Measurements from ENCODE around the gene EPHB2. TPM values are rescaled to one million over a fixed set of nuclear protein-coding genes. Genes with fewer than 3 reads are reported as not detected.

EPHB2 gene
- total and polyA plus RNA-seq, 2 of the 4 experiments (the other 2 are of a cell fraction): 52.3 to 58.8 TPM

DNA sequence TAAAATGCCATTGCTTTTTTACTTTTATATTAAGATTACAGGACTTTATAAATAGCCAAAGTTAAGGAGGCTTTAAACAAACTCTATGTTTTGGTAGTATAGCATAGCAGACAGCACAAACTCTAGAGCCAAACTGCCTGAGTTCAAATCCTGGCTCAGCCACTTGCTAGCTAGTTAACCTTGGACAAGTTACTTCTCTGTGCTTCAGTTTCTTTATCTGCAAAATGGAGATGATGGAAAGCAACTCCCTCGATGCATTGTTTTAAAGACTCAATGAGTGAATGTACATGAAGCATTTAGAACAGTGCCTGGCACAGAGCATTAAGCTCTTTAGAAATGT is 36.3 kb upstream of the EPHB2 start:
- Histone ChIP-seq H3K9me3 (ENCODE audit: control insufficient read depth, insufficient read depth, low read length) (no peaks in the 10 kb centered on the region), H3K4ac (ENCODE audit: low read depth, low read length) (no peak overlapping the region), H2AK5ac (ENCODE audit: low read depth, low read length) (no peak overlapping the region), H3K27me3 (ENCODE audit: control insufficient read depth, insufficient read depth, low read length) (peaks cover 38% of the 10 kb centered on the region), H2BK120ac (ENCODE audit: low read depth, low read length) (no peak overlapping the region), H4K8ac (ENCODE audit: low read depth in 2 of 2, low read length in 2 of 2) (no peak overlapping the region), H2BK20ac (ENCODE audit: low read depth, low read length) (no peak overlapping the region), H3K56ac (ENCODE audit: extremely low read depth, insufficient read depth, low read length) (no peak overlapping the region), H2AFZ (replicated peaks; ENCODE audit: low read length, poor library complexity) (no peak overlapping the region), H4K91ac (ENCODE audit: insufficient read depth, low read depth, low read length) (no peak overlapping the region), H2BK5ac (ENCODE audit: low read depth, low read length, poor library complexity, severe bottlenecking) (no peak overlapping the region), H3K9ac (ENCODE audit: low read depth, low read length) (no peak overlapping the region), H3K36me3 (ENCODE audit: control insufficient read depth, insufficient read depth, low read length) (no peaks in the 10 kb centered on the region), H3K79me1 (ENCODE audit: low read depth in 1 of 2, low read length in 2 of 2) (no peaks in the 10 kb centered on the region), H2BK15ac (ENCODE audit: low read depth, low read length) (no peak overlapping the region), H3K4me2 (ENCODE audit: low read depth, low read length) (no peak overlapping the region), H2AK9ac (replicated peaks; ENCODE audit: low read depth, low read length, poor library complexity) (no peak overlapping the region), H3K18ac (ENCODE audit: low read depth, low read length) (no peak overlapping the region), H3K4me1 (ENCODE audit: control insufficient read depth, insufficient read depth, low read length) (no peaks in the 10 kb centered on the region), H3K9me1 (ENCODE audit: insufficient read depth, low read length) (no peaks in the 10 kb centered on the region; the same call in 1 of the 2 replicates), H3K27ac (ENCODE audit: insufficient read depth, low read length) (no peak overlapping the region), H3K14ac (replicated peaks; ENCODE audit: low read depth, low read length) (no peak overlapping the region), H4K5ac (ENCODE audit: low read depth, low read length) (no peak overlapping the region), H3K4me3 (ENCODE audit: insufficient read depth, low read depth, low read length) (no peak overlapping the region), H3K23ac (ENCODE audit: low read depth, low read length) (no peak overlapping the region), H4K20me1 (ENCODE audit: insufficient read depth, low read length) (no peaks in the 10 kb centered on the region)
- intact Hi-C loops (cut with micrococcal nuclease): loop anchor here (1.0 to 2.0 kb wide), 4 partner anchors 30 to 256 kb away; no protein-coding TSS in a partner anchor
- dilution Hi-C loops (cut with HindIII; ENCODE audit: low sequenced_read_pairs, unreplicated experiment): no loop called here
- no peak for ATAC-seq (ENCODE audit: low read depth)
- TF ChIP-seq, protein P1, sequence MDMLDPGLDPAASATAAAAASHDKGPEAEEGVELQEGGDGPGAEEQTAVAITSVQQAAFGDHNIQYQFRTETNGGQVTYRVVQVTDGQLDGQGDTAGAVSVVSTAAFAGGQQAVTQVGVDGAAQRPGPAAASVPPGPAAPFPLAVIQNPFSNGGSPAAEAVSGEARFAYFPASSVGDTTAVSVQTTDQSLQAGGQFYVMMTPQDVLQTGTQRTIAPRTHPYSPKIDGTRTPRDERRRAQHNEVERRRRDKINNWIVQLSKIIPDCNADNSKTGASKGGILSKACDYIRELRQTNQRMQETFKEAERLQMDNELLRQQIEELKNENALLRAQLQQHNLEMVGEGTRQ (IDR thresholded peaks at IDR 0.05; ENCODE audit: low read depth, low read length): no peak
- TF ChIP-seq MXI1 (IDR thresholded peaks at IDR 0.05; ENCODE audit: borderline replicate concordance, low read depth, low read length): no peak
- TF ChIP-seq CHD1 (IDR thresholded peaks at IDR 0.05; ENCODE audit: low read depth, low read length): no peak
- no peak for TF ChIP-seq NFE2L2 (IDR thresholded peaks at IDR 0.05; ENCODE audit: low read depth, low read length)
- TF ChIP-seq BHLHE40 (IDR thresholded peaks at IDR 0.05; ENCODE audit: low read depth, low read length): no peak
- TF ChIP-seq RCOR1 (IDR thresholded peaks at IDR 0.05; ENCODE audit: insufficient replicate concordance, low read length): no peak
- no peak for TF ChIP-seq MAFK (IDR thresholded peaks at IDR 0.05; ENCODE audit: low read depth, low read length)
- no peak for TF ChIP-seq RAD21 (IDR thresholded peaks at IDR 0.05; ENCODE audit: low read length)
- TF ChIP-seq, protein P2, sequence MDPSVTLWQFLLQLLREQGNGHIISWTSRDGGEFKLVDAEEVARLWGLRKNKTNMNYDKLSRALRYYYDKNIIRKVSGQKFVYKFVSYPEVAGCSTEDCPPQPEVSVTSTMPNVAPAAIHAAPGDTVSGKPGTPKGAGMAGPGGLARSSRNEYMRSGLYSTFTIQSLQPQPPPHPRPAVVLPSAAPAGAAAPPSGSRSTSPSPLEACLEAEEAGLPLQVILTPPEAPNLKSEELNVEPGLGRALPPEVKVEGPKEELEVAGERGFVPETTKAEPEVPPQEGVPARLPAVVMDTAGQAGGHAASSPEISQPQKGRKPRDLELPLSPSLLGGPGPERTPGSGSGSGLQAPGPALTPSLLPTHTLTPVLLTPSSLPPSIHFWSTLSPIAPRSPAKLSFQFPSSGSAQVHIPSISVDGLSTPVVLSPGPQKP (IDR thresholded peaks at IDR 0.05; ENCODE audit: borderline replicate concordance, low read depth, low read length): no peak
- no peak for TF ChIP-seq POLR2A (IDR thresholded peaks at IDR 0.05; ENCODE audit: low read depth, low read length)
- no peak for TF ChIP-seq FOS (IDR thresholded peaks at IDR 0.05; ENCODE audit: low read depth, low read length)
- no peak for TF ChIP-seq CEBPB (IDR thresholded peaks at IDR 0.05; ENCODE audit: low read depth, low read length)
- no peak for TF ChIP-seq RFX5 (IDR thresholded peaks at IDR 0.05; ENCODE audit: low read depth, low read length)
- no peak for TF ChIP-seq SMC3 (IDR thresholded peaks at IDR 0.05; ENCODE audit: low read depth, low read length)
- TF ChIP-seq MAZ (IDR thresholded peaks at IDR 0.05; ENCODE audit: borderline replicate concordance, low read depth, low read length): no peak
- TF ChIP-seq, protein P3, sequence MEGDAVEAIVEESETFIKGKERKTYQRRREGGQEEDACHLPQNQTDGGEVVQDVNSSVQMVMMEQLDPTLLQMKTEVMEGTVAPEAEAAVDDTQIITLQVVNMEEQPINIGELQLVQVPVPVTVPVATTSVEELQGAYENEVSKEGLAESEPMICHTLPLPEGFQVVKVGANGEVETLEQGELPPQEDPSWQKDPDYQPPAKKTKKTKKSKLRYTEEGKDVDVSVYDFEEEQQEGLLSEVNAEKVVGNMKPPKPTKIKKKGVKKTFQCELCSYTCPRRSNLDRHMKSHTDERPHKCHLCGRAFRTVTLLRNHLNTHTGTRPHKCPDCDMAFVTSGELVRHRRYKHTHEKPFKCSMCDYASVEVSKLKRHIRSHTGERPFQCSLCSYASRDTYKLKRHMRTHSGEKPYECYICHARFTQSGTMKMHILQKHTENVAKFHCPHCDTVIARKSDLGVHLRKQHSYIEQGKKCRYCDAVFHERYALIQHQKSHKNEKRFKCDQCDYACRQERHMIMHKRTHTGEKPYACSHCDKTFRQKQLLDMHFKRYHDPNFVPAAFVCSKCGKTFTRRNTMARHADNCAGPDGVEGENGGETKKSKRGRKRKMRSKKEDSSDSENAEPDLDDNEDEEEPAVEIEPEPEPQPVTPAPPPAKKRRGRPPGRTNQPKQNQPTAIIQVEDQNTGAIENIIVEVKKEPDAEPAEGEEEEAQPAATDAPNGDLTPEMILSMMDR (conservative IDR thresholded peaks at IDR 0.05; ENCODE audit: low read depth, low read length): no peak
- no TSS peak for BruUV-seq (replicated peaks)
- in situ Hi-C loops (cut with MboI; ENCODE audit: low sequenced_read_pairs): loop anchor here (5.0 kb wide), 1 partner anchor 248 kb away; no protein-coding TSS in a partner anchor
- CTCF ChIA-PET: interaction anchor here (0.5 to 1.3 kb wide), 6 partner anchors 29 to 599 kb away, joined by 3 to 4 read pairs (median 3); no protein-coding TSS in a partner anchor
- WGBS, 2 experiments (ENCODE audit: extremely low coverage in 2 of 2, insufficient read length in 1 of 2): no CpG with 5 or more reads among the region's 1 CpG
- POLR2A ChIA-PET (ENCODE audit: unreplicated experiment): no interaction called here
- DNase-seq: no peak

Measured in IMR-90 (cell line).